MM.1S (cell line): ENCODE results near the gene GABRG3.

Experiments
- EZH2phosphoT487 ChIP-seq: fragments of 300-600 bp; sonication (generic); IDR thresholded peaks from 2 replicates; pipeline ENCODE4 v1.6.1; 2018; ENCODE audit warnings: antibody characterized with exemption, low read length
- TF ChIP-seq, protein P1 (sequence below): fragments of 300-600 bp; sonication (generic); IDR thresholded peaks from 2 replicates; pipeline ENCODE4 v1.5.1; 2016; ENCODE audit warnings: antibody characterized with exemption, low read length, mixed read lengths

DNA sequence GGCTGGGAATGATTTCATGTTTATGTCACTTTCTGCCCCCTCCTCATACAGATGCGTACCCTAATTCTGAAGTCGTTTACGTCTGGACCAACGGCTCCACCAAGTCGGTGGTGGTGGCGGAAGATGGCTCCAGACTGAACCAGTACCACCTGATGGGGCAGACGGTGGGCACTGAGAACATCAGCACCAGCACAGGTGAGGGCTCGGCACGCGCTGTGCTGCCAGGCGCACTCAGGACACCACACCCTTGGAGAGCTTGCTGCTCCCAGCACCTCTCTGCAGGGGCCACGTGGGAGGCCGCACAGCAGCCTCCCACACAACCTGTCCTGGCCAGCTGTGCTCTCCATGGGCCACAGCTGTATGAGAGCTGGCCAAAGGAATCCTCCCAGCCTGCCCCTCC is 33.8 kb upstream of the GABRG3 start:
- TF ChIP-seq, protein P1, sequence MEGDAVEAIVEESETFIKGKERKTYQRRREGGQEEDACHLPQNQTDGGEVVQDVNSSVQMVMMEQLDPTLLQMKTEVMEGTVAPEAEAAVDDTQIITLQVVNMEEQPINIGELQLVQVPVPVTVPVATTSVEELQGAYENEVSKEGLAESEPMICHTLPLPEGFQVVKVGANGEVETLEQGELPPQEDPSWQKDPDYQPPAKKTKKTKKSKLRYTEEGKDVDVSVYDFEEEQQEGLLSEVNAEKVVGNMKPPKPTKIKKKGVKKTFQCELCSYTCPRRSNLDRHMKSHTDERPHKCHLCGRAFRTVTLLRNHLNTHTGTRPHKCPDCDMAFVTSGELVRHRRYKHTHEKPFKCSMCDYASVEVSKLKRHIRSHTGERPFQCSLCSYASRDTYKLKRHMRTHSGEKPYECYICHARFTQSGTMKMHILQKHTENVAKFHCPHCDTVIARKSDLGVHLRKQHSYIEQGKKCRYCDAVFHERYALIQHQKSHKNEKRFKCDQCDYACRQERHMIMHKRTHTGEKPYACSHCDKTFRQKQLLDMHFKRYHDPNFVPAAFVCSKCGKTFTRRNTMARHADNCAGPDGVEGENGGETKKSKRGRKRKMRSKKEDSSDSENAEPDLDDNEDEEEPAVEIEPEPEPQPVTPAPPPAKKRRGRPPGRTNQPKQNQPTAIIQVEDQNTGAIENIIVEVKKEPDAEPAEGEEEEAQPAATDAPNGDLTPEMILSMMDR: no peak
- no peak for TF ChIP-seq EZH2phosphoT487
